A673 (cell line): Measurements from ENCODE around the gene SMAD3. TPM values are rescaled to one million over a fixed set of nuclear protein-coding genes. Genes with fewer than 3 reads are reported as not detected.

Experiments used
- BruUV-seq: library from RNA; stranded (reverse); fragments of 400-500 nt; replicated peaks from 2 replicates; lab custom pipeline; 2021; lab: Mats Ljungman, UMichigan
- CTCF ChIA-PET: fragments of 300-600 bp; sonication (Branson Sonifier 250); formaldehyde crosslinking; loops from one replicate; lab custom pipeline; 2022; ENCODE audit warnings: antibody characterized with exemption; lab: Charles Lee
- POLR2A ChIA-PET: fragments of 300-600 bp; sonication (Branson Sonifier 250); formaldehyde crosslinking; loops from one replicate; lab custom pipeline; 2022; ENCODE audit warnings: antibody characterized with exemption; ENCODE audit not compliant: low non-redundant PET; lab: Charles Lee
- DNase-seq: peaks from one replicate; pipeline ENCODE4 v3.0.0-alpha.2; 2015; ENCODE audit warnings: low spot score
- H3K27ac ChIP-seq: fragments of 200-600 bp; sonication (generic); 2 replicates; pipeline ENCODE4 v1.5.1; 2016; ENCODE audit warnings: mixed run types, low read depth, mild to moderate bottlenecking, mixed read lengths, antibody characterized with exemption, low read length; ENCODE audit not compliant: poor library complexity, severe bottlenecking
- H3K27me3 ChIP-seq: fragments of 200-600 bp; sonication (generic); replicated peaks from 2 replicates; pipeline ENCODE4 v1.6.1; 2017; ENCODE audit warnings: mixed run types, low read depth, mild to moderate bottlenecking, mixed read lengths, antibody characterized with exemption, low read length; ENCODE audit not compliant: insufficient read depth, poor library complexity
- H3K36me3 ChIP-seq: fragments of 200-600 bp; sonication (generic); 2 replicates; pipeline ENCODE4 v1.6.1; 2016; ENCODE audit warnings: mixed run types, mild to moderate bottlenecking, mixed read lengths, antibody characterized with exemption, low read length; ENCODE audit not compliant: insufficient read depth, poor library complexity, severe bottlenecking
- H3K4me1 ChIP-seq: fragments of 200-600 bp; sonication (generic); 2 replicates; pipeline ENCODE4 v1.6.1; 2017; ENCODE audit warnings: mixed run types, mild to moderate bottlenecking, mixed read lengths, antibody characterized with exemption, low read length; ENCODE audit not compliant: insufficient read depth, poor library complexity, severe bottlenecking
- H3K4me3 ChIP-seq: fragments of 200-600 bp; sonication (generic); 2 replicates; pipeline ENCODE4 v1.5.1; 2016; ENCODE audit warnings: low read depth, mixed run types, mild to moderate bottlenecking, mixed read lengths, low read length; ENCODE audit not compliant: poor library complexity, severe bottlenecking
- H3K9me3 ChIP-seq: fragments of 200-600 bp; sonication (generic); 2 replicates; pipeline ENCODE4 v1.6.1; 2016; ENCODE audit warnings: mixed run types, low read depth, mild to moderate bottlenecking, mixed read lengths, antibody characterized with exemption, low read length; ENCODE audit not compliant: poor library complexity, severe bottlenecking
- CTCF ChIP-seq: fragments of 300-800, 200-600 bp; sonication (generic); conservative IDR thresholded peaks from 2 replicates; pipeline ENCODE4 v1.5.1; 2017; ENCODE audit warnings: low read depth, mild to moderate bottlenecking, antibody characterized with exemption, low read length, moderate library complexity, mixed read lengths
- EZH2 ChIP-seq: fragments of 200-600 bp; sonication (generic); IDR thresholded peaks from 2 replicates; pipeline ENCODE4 v1.6.1; 2017; ENCODE audit warnings: borderline replicate concordance, low read depth, mild to moderate bottlenecking, mixed read lengths, antibody characterized with exemption, low read length; ENCODE audit not compliant: poor library complexity, severe bottlenecking
- intact Hi-C: fragments of 100-400 bp; cut with micrococcal nuclease; formaldehyde crosslinking; loops from one replicate; pipeline ENCODE4 v1.10.0; 2022; ENCODE audit not compliant: unreplicated experiment
- total RNA-seq: library from RNA; stranded (reverse); gene quantifications from 2 replicates; pipeline ENCODE4 v1.2.3, GENCODE V29; 2021

SMAD3 gene
- total RNA-seq, 1 experiment from 2014 or later, result 31.0 TPM

GRCh38 chr15:67066959-67067853 is 1.8 kb downstream of the SMAD3 start:
- BruUV-seq, result no TSS peak
- H3K4me1 ChIP-seq, result peaks cover 24% of the 10 kb centered on the region
- TF ChIP-seq EZH2 (no peak), CTCF (no peak)
- peak overlapping the region; percentile 86 for H3K27ac ChIP-seq
- H3K9me3 ChIP-seq, result no peaks in the 10 kb centered on the region
- peak; percentile 32 for DNase-seq
- ChIA-PET CTCF (interaction anchor here (0.6 kb wide), 2 partner anchors 25 to 265 kb away, joined by 3 to 4 read pairs; no protein-coding TSS in a partner anchor), POLR2A (no interaction called here)
- no peaks in the 10 kb centered on the region for H3K36me3 ChIP-seq
- intact Hi-C loops, result loop anchor here (10.0 kb wide), 1 partner anchor 112 kb away; no protein-coding TSS in a partner anchor
- peak overlapping the region; percentile 98 for H3K4me3 ChIP-seq
- H3K27me3 ChIP-seq, result no peaks in the 10 kb centered on the region

GRCh38 chr15:67067930-67068551 is 2.6 kb downstream of the SMAD3 start:
- POLR2A ChIA-PET, result no interaction called here
- peak overlapping the region; percentile 98 for H3K4me3 ChIP-seq
- TSS peak; percentile 22 for BruUV-seq
- TF ChIP-seq CTCF (no peak), EZH2 (no peak)
- intact Hi-C loops, result loop anchor here (10.0 kb wide), 1 partner anchor 113 kb away; no protein-coding TSS in a partner anchor
- DNase-seq, result peak; percentile 41
- H3K27ac ChIP-seq, result peak overlapping the region; percentile 39
- no peaks in the 10 kb centered on the region for H3K27me3 ChIP-seq
- CTCF ChIA-PET, result no interaction called here
- H3K4me1 ChIP-seq, result peaks cover 30% of the 10 kb centered on the region
- no peaks in the 10 kb centered on the region for H3K9me3 ChIP-seq
- no peaks in the 10 kb centered on the region for H3K36me3 ChIP-seq

GRCh38 chr15:67068710-67069400 is 3.5 kb downstream of the SMAD3 start:
- no TSS peak for BruUV-seq
- peak overlapping the region; percentile 39 for H3K27ac ChIP-seq
- TF ChIP-seq EZH2 (no peak), CTCF (no peak)
- ChIA-PET CTCF (no interaction called here), POLR2A (no interaction called here)
- peaks cover 31% of the 10 kb centered on the region for H3K4me1 ChIP-seq
- H3K4me3 ChIP-seq, result peak overlapping the region; percentile 98
- H3K36me3 ChIP-seq, result no peaks in the 10 kb centered on the region
- H3K9me3 ChIP-seq, result no peaks in the 10 kb centered on the region
- no peak for DNase-seq
- intact Hi-C loops, result loop anchor here (10.0 kb wide), 1 partner anchor 114 kb away; no protein-coding TSS in a partner anchor
- no peaks in the 10 kb centered on the region for H3K27me3 ChIP-seq
